ENCODE measurements around the gene PMVK. TPM values are rescaled to one million over a fixed set of nuclear protein-coding genes. Genes with fewer than 3 reads are reported as not detected.

Gene PMVK
- total RNA-seq, 3 donors from 2014 or later (not counting 1 experiment from before 2014, with no cell fraction given): 9.0 to 12.1 (median 11.0) TPM

DNA sequence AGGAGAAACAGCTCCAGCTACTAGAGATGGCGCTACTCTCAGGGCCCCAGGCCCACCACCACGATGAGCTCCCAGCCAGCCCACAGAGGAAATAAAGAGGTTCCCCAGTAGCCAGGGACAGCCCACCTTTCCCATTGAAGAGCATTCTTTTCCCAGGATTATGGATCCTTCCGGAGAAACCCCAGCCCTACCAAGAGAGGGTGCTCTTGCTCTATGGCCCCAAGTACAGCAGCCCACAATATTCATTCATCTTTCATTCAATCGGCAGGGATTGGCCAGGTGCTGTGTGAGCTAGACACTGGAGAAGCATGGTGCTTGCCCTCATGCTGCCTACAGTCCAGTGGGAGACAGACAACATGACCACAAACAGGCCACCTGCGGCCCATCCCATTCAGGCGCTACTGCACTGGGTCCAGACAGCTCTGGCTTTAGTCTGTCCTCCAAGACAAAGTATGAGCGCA, 29.9 kb downstream of the PMVK start:
- 86% methylated on average over 7 of the region's 7 CpGs for WGBS (ENCODE audit: insufficient coverage)
- intact Hi-C loops (cut with micrococcal nuclease): no loop called here
- H3K36me3 ChIP-seq (ENCODE audit: control insufficient read depth, insufficient read depth, low read length): no peaks in the 10 kb centered on the region
- ATAC-seq (no peak), DNase-seq (peak in 1 of 2 donors; percentile 27)
- no peak overlapping the region for H3K4me3 Mint-ChIP-seq
- no peaks in the 10 kb centered on the region for H3K9me3 Mint-ChIP-seq
- no peaks in the 10 kb centered on the region for H3K27me3 ChIP-seq (ENCODE audit: control insufficient read depth, insufficient read depth, low read length)
- no peak overlapping the region for H3K27ac Mint-ChIP-seq
- no peak overlapping the region for H3K27ac ChIP-seq (ENCODE audit: low read length)
- H3K4me1 Mint-ChIP-seq: no peaks in the 10 kb centered on the region
- H3K4me3 ChIP-seq (ENCODE audit: low read length): no peak overlapping the region
- H3K27me3 Mint-ChIP-seq (ENCODE audit: low read depth in 2 of 2): no peaks in the 10 kb centered on the region
- H3K9me3 ChIP-seq (ENCODE audit: control insufficient read depth, insufficient read depth, low read length): no peaks in the 10 kb centered on the region
- no peak for TF ChIP-seq CTCF (IDR thresholded peaks at IDR 0.05)
- H3K4me1 ChIP-seq (ENCODE audit: control insufficient read depth, insufficient read depth, low read length): no peaks in the 10 kb centered on the region
- H3K36me3 Mint-ChIP-seq: no peaks in the 10 kb centered on the region

- Histone ChIP-seq H3K9me3 (ENCODE audit: control insufficient read depth, insufficient read depth, low read length) (no peaks in the 10 kb centered on the region), H3K27ac (ENCODE audit: low read length) (no peak overlapping the region), H3K4me3 (ENCODE audit: low read length) (no peak overlapping the region), H3K36me3 (ENCODE audit: control insufficient read depth, insufficient read depth, low read length) (no peaks in the 10 kb centered on the region), H3K4me1 (ENCODE audit: control insufficient read depth, insufficient read depth, low read length) (no peaks in the 10 kb centered on the region), H3K27me3 (ENCODE audit: control insufficient read depth, insufficient read depth, low read length) (no peaks in the 10 kb centered on the region)
- ATAC-seq (no peak), DNase-seq (no peak)
- intact Hi-C loops (cut with micrococcal nuclease): no loop called here
- no peak for TF ChIP-seq CTCF (IDR thresholded peaks at IDR 0.05)
- no peaks in the 10 kb centered on the region for H3K9me3 Mint-ChIP-seq
- no peak overlapping the region for H3K27ac Mint-ChIP-seq
- no peaks in the 10 kb centered on the region for H3K4me1 Mint-ChIP-seq
- H3K4me3 Mint-ChIP-seq: no peak overlapping the region
- 68% methylated on average over 2 of the region's 3 CpGs for WGBS (ENCODE audit: insufficient coverage)
- no peaks in the 10 kb centered on the region for H3K36me3 Mint-ChIP-seq
- H3K27me3 Mint-ChIP-seq (ENCODE audit: low read depth in 2 of 2): peaks cover 0 to 4% of the 10 kb centered on the region in 2 donors
Measured at GRCh38 chr1:154902938-154903566, 33.5 kb downstream of the PMVK start.

GRCh38 chr1:154901591-154901990, 34.9 kb downstream of the PMVK start:
- Histone ChIP-seq H3K36me3 (ENCODE audit: control insufficient read depth, insufficient read depth, low read length) (no peaks in the 10 kb centered on the region), H3K27me3 (ENCODE audit: control insufficient read depth, insufficient read depth, low read length) (no peaks in the 10 kb centered on the region), H3K27ac (ENCODE audit: low read length) (no peak overlapping the region), H3K4me3 (ENCODE audit: low read length) (no peak overlapping the region), H3K4me1 (ENCODE audit: control insufficient read depth, insufficient read depth, low read length) (no peaks in the 10 kb centered on the region), H3K9me3 (ENCODE audit: control insufficient read depth, insufficient read depth, low read length) (no peaks in the 10 kb centered on the region)
- Mint-ChIP-seq H3K36me3 (no peaks in the 10 kb centered on the region), H3K9me3 (no peaks in the 10 kb centered on the region), H3K4me1 (no peaks in the 10 kb centered on the region), H3K27ac (no peak overlapping the region), H3K4me3 (no peak overlapping the region), H3K27me3 (ENCODE audit: low read depth in 2 of 2) (peaks cover 0 to 4% of the 10 kb centered on the region in 2 donors)
- no CpG with 5 or more reads among the region's 1 CpG for WGBS (ENCODE audit: insufficient coverage)
- intact Hi-C loops (cut with micrococcal nuclease): no loop called here
- no peak for TF ChIP-seq CTCF (IDR thresholded peaks at IDR 0.05)
- DNase-seq (no peak), ATAC-seq (no peak)

- Histone ChIP-seq H3K4me1 (ENCODE audit: control insufficient read depth, insufficient read depth, low read length) (no peaks in the 10 kb centered on the region), H3K9me3 (ENCODE audit: control insufficient read depth, insufficient read depth, low read length) (no peaks in the 10 kb centered on the region), H3K36me3 (ENCODE audit: control insufficient read depth, insufficient read depth, low read length) (no peaks in the 10 kb centered on the region), H3K4me3 (ENCODE audit: low read length) (no peak overlapping the region), H3K27me3 (ENCODE audit: control insufficient read depth, insufficient read depth, low read length) (no peaks in the 10 kb centered on the region), H3K27ac (ENCODE audit: low read length) (no peak overlapping the region)
- no peak for DNase-seq
- Mint-ChIP-seq H3K9me3 (no peaks in the 10 kb centered on the region), H3K36me3 (no peaks in the 10 kb centered on the region), H3K27me3 (ENCODE audit: low read depth in 2 of 2) (peaks cover 0 to 4% of the 10 kb centered on the region in 2 donors), H3K4me1 (no peaks in the 10 kb centered on the region), H3K27ac (no peak overlapping the region), H3K4me3 (no peak overlapping the region)
- no peak for ATAC-seq
- TF ChIP-seq CTCF (IDR thresholded peaks at IDR 0.05): no peak
- 94% methylated on average over 4 of the region's 6 CpGs for WGBS (ENCODE audit: insufficient coverage)
- intact Hi-C loops (cut with micrococcal nuclease): no loop called here
Measured at GRCh38 chr1:154899041-154899440, 37.5 kb downstream of the PMVK start.

Data from natural killer cell (primary cell).